Measurements from ENCODE around the gene TAF6.

Gene TAF6

DNA sequence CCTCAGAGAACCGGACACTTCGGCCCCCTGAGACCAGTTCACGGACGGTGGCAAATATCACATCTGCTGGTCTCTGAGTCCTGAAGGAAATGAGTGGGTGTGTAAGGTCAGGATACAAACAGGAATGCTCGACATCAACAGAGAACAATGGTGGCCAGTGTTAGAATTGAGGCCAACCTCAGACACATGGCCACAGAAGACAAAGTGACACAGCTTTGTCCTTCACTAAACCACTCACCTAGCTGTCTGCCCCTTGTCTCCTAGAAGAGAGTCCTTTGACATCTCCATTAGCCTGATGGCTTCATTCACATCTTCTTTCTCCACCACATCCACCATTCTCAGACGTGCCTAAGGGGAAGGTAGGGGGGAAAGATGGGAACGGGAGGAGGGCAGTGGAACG, 26.1 kb downstream of the TAF6 start:
- no peak overlapping the region for H3K4me3 ChIP-seq (replicated peaks in 1 of 2; ENCODE audit: low read depth in 2 of 2, low read length in 2 of 2)
- DNase-seq (ENCODE audit: low read depth in 2 of 2): no peak
- TF ChIP-seq, protein P1, sequence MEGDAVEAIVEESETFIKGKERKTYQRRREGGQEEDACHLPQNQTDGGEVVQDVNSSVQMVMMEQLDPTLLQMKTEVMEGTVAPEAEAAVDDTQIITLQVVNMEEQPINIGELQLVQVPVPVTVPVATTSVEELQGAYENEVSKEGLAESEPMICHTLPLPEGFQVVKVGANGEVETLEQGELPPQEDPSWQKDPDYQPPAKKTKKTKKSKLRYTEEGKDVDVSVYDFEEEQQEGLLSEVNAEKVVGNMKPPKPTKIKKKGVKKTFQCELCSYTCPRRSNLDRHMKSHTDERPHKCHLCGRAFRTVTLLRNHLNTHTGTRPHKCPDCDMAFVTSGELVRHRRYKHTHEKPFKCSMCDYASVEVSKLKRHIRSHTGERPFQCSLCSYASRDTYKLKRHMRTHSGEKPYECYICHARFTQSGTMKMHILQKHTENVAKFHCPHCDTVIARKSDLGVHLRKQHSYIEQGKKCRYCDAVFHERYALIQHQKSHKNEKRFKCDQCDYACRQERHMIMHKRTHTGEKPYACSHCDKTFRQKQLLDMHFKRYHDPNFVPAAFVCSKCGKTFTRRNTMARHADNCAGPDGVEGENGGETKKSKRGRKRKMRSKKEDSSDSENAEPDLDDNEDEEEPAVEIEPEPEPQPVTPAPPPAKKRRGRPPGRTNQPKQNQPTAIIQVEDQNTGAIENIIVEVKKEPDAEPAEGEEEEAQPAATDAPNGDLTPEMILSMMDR (IDR thresholded peaks at IDR 0.05; ENCODE audit: low read depth, low read length): no peak

DNA sequence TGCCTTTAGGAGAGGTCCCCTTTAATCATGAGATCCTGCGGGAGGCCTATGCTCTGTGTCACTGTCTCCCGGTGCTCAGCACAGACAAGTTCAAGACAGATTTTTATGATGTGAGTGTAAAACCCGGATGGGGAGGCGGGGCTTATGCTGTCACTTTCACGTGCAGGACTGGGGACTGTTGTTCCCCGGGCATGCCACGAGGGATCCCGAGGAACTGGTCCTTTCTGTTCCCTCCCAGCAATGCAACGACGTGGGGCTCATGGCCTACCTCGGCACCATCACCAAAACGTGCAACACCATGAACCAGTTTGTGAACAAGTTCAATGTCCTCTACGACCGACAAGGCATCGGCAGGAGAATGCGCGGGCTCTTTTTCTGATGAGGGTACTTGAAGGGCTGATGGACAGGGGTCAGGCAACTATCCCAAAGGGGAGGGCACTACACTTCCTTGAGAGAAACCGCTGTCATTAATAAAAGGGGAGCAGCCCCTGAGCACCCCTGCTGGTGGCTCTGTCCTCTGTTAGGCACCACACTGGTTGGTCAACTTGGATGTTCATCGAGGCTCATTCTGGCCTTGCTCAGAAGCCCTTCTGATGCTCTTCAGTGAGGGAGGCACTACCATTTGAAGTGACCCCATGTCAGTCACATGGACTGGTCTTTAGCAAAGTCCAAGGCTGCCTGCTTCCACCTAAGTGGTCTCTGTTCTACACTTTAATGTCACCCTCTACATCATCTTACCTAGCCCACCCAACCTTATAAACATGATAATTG, 27.6 kb downstream of the TAF6 start:
- H3K4me3 ChIP-seq (replicated peaks in 1 of 2; ENCODE audit: low read depth in 2 of 2, low read length in 2 of 2): no peak overlapping the region
- TF ChIP-seq, protein P1 (IDR thresholded peaks at IDR 0.05; ENCODE audit: low read depth, low read length): peak; percentile 18
- no peak for DNase-seq (ENCODE audit: low read depth in 2 of 2)

DNA sequence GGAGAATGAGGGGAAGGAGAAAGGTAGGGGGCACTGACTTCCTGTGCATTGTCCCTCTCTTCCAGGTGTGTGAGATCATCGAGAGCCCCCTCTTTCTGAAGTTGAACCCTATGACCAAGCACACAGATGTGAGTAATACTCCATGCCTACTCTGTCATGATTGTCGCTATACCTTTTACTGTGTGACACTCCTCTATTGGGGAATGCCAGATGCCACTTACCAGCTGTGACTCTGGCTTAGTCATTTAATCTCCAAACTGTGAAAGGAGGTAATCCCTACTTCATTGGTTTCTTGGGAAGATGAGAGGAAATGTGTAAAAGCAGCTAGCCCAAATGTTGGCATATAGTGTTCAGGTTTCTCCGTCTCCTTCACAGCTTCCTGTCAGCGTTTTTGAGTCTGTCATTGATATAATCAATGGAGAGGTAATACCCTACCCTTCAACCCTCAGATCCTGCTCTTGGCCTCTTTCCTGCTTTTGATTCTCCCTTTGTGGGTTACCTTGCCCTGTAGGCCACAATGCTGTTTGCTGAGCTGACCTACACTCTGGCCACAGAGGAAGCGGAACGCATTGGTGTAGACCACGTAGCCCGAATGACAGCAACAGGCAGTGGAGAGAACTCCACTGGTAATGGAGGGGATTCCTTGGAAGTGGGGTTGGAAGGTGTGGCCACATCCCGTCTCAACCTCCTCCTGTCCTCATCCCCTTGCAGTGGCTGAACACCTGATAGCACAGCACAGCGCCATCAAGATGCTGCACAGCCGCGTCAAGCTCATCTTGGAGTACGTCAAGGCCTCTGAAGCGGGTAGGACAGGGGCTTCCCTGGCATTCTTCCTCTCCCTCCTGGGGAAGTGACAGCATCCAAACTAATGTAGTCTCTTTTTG, 28.4 kb downstream of the TAF6 start:
- no peak for DNase-seq (ENCODE audit: low read depth in 2 of 2)
- TF ChIP-seq, protein P1 (IDR thresholded peaks at IDR 0.05; ENCODE audit: low read depth, low read length): no peak
- no peak overlapping the region for H3K4me3 ChIP-seq (replicated peaks in 1 of 2; ENCODE audit: low read depth in 2 of 2, low read length in 2 of 2)

DNA sequence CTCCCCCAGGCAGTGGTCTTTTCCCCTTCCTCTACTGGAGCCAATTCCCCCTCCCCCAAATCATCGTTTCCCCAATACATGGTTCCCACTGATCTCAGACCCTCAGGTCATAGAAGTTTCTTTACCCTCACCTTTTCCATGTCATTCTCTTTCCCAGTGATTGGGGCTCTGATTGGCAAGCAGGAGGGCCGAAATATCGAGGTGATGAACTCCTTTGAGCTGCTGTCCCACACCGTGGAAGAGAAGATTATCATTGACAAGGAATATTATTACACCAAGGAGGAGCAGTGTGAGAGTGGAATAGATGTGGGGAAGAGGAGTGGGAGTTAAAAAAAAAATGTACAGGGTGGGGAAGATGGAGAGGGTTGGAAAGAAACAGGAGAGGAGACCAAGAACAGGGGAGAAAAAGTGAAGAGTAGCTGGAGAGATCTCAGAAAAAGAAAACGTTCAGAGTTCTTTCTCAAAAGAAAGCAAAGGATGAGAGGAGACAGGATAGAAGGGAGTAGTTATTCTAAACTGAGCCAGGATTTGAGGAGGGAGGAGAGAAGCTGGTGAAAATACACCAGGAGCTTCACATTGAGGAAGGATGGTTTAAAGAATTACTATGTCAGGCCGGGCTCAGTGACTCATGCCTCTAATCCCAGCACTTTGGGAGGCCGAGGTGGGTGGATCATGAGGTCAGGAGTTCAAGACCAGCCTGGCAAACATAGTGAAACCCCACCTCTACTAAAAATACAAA, 29.5 kb downstream of the TAF6 start:
- H3K4me3 ChIP-seq (replicated peaks in 1 of 2; ENCODE audit: low read depth in 2 of 2, low read length in 2 of 2): peak overlapping the region; percentile 86 to 87
- TF ChIP-seq, protein P1 (IDR thresholded peaks at IDR 0.05; ENCODE audit: low read depth, low read length): no peak
- DNase-seq (ENCODE audit: low read depth in 2 of 2): peak in 1 of 2 donors; percentile 38

DNA sequence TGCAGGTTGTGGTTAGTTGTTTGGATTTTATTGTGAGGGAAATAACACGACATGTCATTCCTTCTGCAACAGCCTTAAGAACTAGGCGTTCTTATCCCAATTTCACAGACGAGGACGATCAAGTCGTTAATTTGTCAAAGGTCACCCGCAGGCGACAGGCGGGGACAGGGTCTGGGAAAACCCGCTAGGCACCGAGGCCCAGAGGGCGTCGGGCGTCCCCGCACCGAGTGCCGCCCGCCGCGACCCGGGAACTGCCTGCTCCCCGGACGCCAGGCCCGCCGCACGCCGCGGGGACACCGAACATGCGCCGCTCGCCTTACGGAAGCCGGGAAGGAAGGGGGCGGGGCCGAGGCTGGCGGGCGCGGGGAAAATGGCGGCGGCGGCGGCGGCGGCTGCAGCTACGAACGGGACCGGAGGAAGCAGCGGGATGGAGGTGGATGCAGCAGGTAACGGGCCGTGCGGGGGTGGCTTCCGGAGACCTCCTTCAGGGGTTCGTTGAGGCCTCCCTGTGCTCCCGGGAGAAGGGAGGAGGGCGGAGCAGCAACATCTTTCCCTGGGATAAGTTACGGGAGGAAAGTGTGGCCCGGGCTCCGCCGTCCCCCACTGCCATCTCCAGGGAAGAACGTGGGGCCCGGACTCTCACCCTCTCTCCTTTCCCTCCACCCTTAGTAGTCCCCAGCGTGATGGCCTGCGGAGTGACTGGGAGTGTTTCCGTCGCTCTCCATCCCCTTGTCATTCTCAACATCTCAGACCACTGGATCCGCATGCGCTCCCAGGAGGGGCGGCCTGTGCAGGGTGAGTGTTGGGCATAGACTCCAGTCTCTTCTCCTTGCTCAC, 30.3 kb downstream of the TAF6 start, which contains the start of gene COPS6:
Gene COPS6, plus strand, starts transcription at position 349 of the 837 bp plus-strand sequence. Its CDS starts 22 bp downstream, at position 371.
- peak; percentile 80 to 82 for DNase-seq (ENCODE audit: low read depth in 2 of 2)
- H3K4me3 ChIP-seq (replicated peaks in 1 of 2; ENCODE audit: low read depth in 2 of 2, low read length in 2 of 2): peak within 1 kb of the TSS; percentile 86 to 87
- TF ChIP-seq, protein P1 (IDR thresholded peaks at IDR 0.05; ENCODE audit: low read depth, low read length): no peak

Measured in cardiac fibroblast (primary cell).